Measurements from ENCODE around the gene PEAK3.

GRCh38 chr19:2227415-2228156, 54.4 kb downstream of the PEAK3 start:
- TF ChIP-seq, protein P1, sequence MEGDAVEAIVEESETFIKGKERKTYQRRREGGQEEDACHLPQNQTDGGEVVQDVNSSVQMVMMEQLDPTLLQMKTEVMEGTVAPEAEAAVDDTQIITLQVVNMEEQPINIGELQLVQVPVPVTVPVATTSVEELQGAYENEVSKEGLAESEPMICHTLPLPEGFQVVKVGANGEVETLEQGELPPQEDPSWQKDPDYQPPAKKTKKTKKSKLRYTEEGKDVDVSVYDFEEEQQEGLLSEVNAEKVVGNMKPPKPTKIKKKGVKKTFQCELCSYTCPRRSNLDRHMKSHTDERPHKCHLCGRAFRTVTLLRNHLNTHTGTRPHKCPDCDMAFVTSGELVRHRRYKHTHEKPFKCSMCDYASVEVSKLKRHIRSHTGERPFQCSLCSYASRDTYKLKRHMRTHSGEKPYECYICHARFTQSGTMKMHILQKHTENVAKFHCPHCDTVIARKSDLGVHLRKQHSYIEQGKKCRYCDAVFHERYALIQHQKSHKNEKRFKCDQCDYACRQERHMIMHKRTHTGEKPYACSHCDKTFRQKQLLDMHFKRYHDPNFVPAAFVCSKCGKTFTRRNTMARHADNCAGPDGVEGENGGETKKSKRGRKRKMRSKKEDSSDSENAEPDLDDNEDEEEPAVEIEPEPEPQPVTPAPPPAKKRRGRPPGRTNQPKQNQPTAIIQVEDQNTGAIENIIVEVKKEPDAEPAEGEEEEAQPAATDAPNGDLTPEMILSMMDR (IDR thresholded peaks at IDR 0.05; ENCODE audit: low read length): no peak; the same call in 1 of the 2 replicates
- no peak for TF ChIP-seq EZH2 (IDR thresholded peaks at IDR 0.05; ENCODE audit: borderline replicate concordance, low read length)

All from OCI-LY1 (cell line).